OCI-LY3 (cell line): ENCODE data around the gene HIBADH.

Experiments used
- CTCF ChIP-seq: fragments of 200-600, 300-600 bp; sonication (generic); IDR thresholded peaks from 2 replicates; pipeline ENCODE4 v1.5.1; 2014; ENCODE audit warnings: antibody characterized with exemption, low read length, low read depth
- EZH2phosphoT487 ChIP-seq: fragments of 200-600 bp; shearing (Covaris generic); IDR thresholded peaks from 2 replicates; pipeline ENCODE4 v1.6.1; 2018; ENCODE audit warnings: antibody characterized with exemption, mixed run types, low read depth

GRCh38 chr7:27699751-27700150 is 37.1 kb upstream of the HIBADH start:
- TF ChIP-seq CTCF (no peak), EZH2phosphoT487 (no peak)
